ENCODE results near the gene PDE6A. TPM values are rescaled to one million over a fixed set of nuclear protein-coding genes. Genes with fewer than 3 reads are reported as not detected.

The PDE6A gene
- total RNA-seq, 2 experiments from 2014 or later, result not detected

GRCh38 chr5:149942199-149942598, 2.4 kb downstream of the PDE6A start:
- DNase-seq (no peak), ATAC-seq (ENCODE audit: poor library complexity) (no peak)
- Mint-ChIP-seq H3K4me1 (ENCODE audit: low read depth) (no peaks in the 10 kb centered on the region), H3K9me3 (no peaks in the 10 kb centered on the region), H3K4me3 (no peak overlapping the region), H3K36me3 (ENCODE audit: low read depth) (no peaks in the 10 kb centered on the region), H3K27me3 (no peaks in the 10 kb centered on the region), H3K27ac (no peak overlapping the region)
- Histone ChIP-seq H3K27me3 (ENCODE audit: control insufficient read depth in 1 of 2, insufficient read depth in 2 of 2, low read length in 2 of 2) (no peaks in the 10 kb centered on the region), H3K4me1 (ENCODE audit: insufficient read depth, low read length) (no peaks in the 10 kb centered on the region), H3K27ac (ENCODE audit: low read depth in 1 of 2, low read length in 2 of 2) (no peak overlapping the region), H3K36me3 (ENCODE audit: insufficient read depth, low read length) (no peaks in the 10 kb centered on the region), H3K9me3 (ENCODE audit: control insufficient read depth in 1 of 2, insufficient read depth in 1 of 2, low read length in 2 of 2) (no peaks in the 10 kb centered on the region), H3K4me3 (ENCODE audit: low read length) (no peak overlapping the region)
- intact Hi-C loops (cut with DNase I, micrococcal nuclease), result no loop called here
- POLR2A ChIA-PET, result no interaction called here
- no peak for TF ChIP-seq CTCF (IDR thresholded peaks at IDR 0.05)
- CTCF ChIA-PET, result no interaction called here

- no peaks in the 10 kb centered on the region for H3K27me3 ChIP-seq (ENCODE audit: control insufficient read depth in 1 of 2, insufficient read depth in 2 of 2, low read length in 2 of 2)
- H3K9me3 ChIP-seq (ENCODE audit: control insufficient read depth in 1 of 2, insufficient read depth in 1 of 2, low read length in 2 of 2), result no peaks in the 10 kb centered on the region
- H3K27me3 Mint-ChIP-seq, result peaks cover 3% of the 10 kb centered on the region
- no peak overlapping the region for H3K27ac ChIP-seq (ENCODE audit: low read depth in 1 of 2, low read length in 2 of 2)
- H3K36me3 Mint-ChIP-seq (ENCODE audit: low read depth), result no peaks in the 10 kb centered on the region
- no peak for TF ChIP-seq CTCF (IDR thresholded peaks at IDR 0.05)
- no peak for DNase-seq
- no peaks in the 10 kb centered on the region for H3K4me1 ChIP-seq (ENCODE audit: insufficient read depth, low read length)
- H3K4me3 Mint-ChIP-seq, result no peak overlapping the region
- no peak overlapping the region for H3K27ac Mint-ChIP-seq
- intact Hi-C loops (cut with DNase I, micrococcal nuclease), result no loop called here
- no peak overlapping the region for H3K4me3 ChIP-seq (ENCODE audit: low read length)
- ATAC-seq (ENCODE audit: poor library complexity), result no peak
- H3K36me3 ChIP-seq (ENCODE audit: insufficient read depth, low read length), result no peaks in the 10 kb centered on the region
- ChIA-PET POLR2A (no interaction called here), CTCF (no interaction called here)
- H3K4me1 Mint-ChIP-seq (ENCODE audit: low read depth), result no peaks in the 10 kb centered on the region
- no peaks in the 10 kb centered on the region for H3K9me3 Mint-ChIP-seq
Measured at GRCh38 chr5:149941795-149942194, 2.8 kb downstream of the PDE6A start.

- H3K9me3 Mint-ChIP-seq, result no peaks in the 10 kb centered on the region
- no peak for TF ChIP-seq CTCF (IDR thresholded peaks at IDR 0.05)
- no peak for DNase-seq
- no peak overlapping the region for H3K27ac Mint-ChIP-seq
- ChIA-PET POLR2A (no interaction called here), CTCF (no interaction called here)
- H3K4me3 ChIP-seq (ENCODE audit: low read length), result no peak overlapping the region
- no peak overlapping the region for H3K27ac ChIP-seq (ENCODE audit: low read depth in 1 of 2, low read length in 2 of 2)
- H3K27me3 ChIP-seq (ENCODE audit: control insufficient read depth in 1 of 2, insufficient read depth in 2 of 2, low read length in 2 of 2), result no peaks in the 10 kb centered on the region
- H3K4me3 Mint-ChIP-seq, result no peak overlapping the region
- H3K27me3 Mint-ChIP-seq, result peaks cover 5% of the 10 kb centered on the region
- H3K9me3 ChIP-seq (ENCODE audit: control insufficient read depth in 1 of 2, insufficient read depth in 1 of 2, low read length in 2 of 2), result no peaks in the 10 kb centered on the region
- ATAC-seq (ENCODE audit: poor library complexity), result no peak
- intact Hi-C loops (cut with DNase I, micrococcal nuclease), result no loop called here
- H3K4me1 ChIP-seq (ENCODE audit: insufficient read depth, low read length), result no peaks in the 10 kb centered on the region
- no peaks in the 10 kb centered on the region for H3K4me1 Mint-ChIP-seq (ENCODE audit: low read depth)
- H3K36me3 ChIP-seq (ENCODE audit: insufficient read depth, low read length), result no peaks in the 10 kb centered on the region
- H3K36me3 Mint-ChIP-seq (ENCODE audit: low read depth), result no peaks in the 10 kb centered on the region
Measured at GRCh38 chr5:149940941-149941644, 3.5 kb downstream of the PDE6A start.

All from CD4-positive, alpha-beta T cell (primary cell).